ENCODE results near the gene ARHGAP26. TPM values are rescaled to one million over a fixed set of nuclear protein-coding genes. Genes with fewer than 3 reads are reported as not detected.
"Not testable (repeated sequence)": the region's sequence is repeated elsewhere in the genome, so short reads cannot be mapped to it uniquely, and the experiment has no call there.

Gene ARHGAP26
- total RNA-seq, 1 donor from 2014 or later, result 17.1 TPM

GRCh38 chr5:142981886-142982820 is 212.0 kb downstream of the ARHGAP26 start:
- no peak for FAIRE-seq
- Histone ChIP-seq H3K36me3 (ENCODE audit: control insufficient read depth, insufficient read depth, low read length) (no peaks in the 10 kb centered on the region), H3K27me3 (ENCODE audit: control insufficient read depth, insufficient read depth, low read length) (no peaks in the 10 kb centered on the region), H3K4me3 (ENCODE audit: low read depth, low read length) (no peak overlapping the region)
- no peak for TF ChIP-seq CTCF (IDR thresholded peaks at IDR 0.05; ENCODE audit: insufficient read depth, low read length, severe bottlenecking)
- peak; percentile 98 for DNase-seq (ENCODE audit: low read depth)

- no peak for TF ChIP-seq CTCF (IDR thresholded peaks at IDR 0.05; ENCODE audit: insufficient read depth, low read length, severe bottlenecking)
- Histone ChIP-seq H3K27me3 (ENCODE audit: control insufficient read depth, insufficient read depth, low read length) (no peaks in the 10 kb centered on the region), H3K4me3 (ENCODE audit: low read depth, low read length) (no peak overlapping the region), H3K36me3 (ENCODE audit: control insufficient read depth, insufficient read depth, low read length) (no peaks in the 10 kb centered on the region)
- DNase-seq (ENCODE audit: low read depth) (no peak), FAIRE-seq (no peak)
These were observed 212.6 kb downstream of the ARHGAP26 start for GRCh38 chr5:142982821-142983200.

- H3K4me3 ChIP-seq (ENCODE audit: low read depth, low read length), result no peak overlapping the region
- DNase-seq (ENCODE audit: low read depth) (peak; percentile 34), FAIRE-seq (no peak)
- no peaks in the 10 kb centered on the region for H3K27me3 ChIP-seq (ENCODE audit: control insufficient read depth, insufficient read depth, low read length)
- no peak for TF ChIP-seq CTCF (IDR thresholded peaks at IDR 0.05; ENCODE audit: insufficient read depth, low read length, severe bottlenecking)
- no peaks in the 10 kb centered on the region for H3K36me3 ChIP-seq (ENCODE audit: control insufficient read depth, insufficient read depth, low read length)
These were observed 213.8 kb downstream of the ARHGAP26 start for GRCh38 chr5:142984011-142984410.

GRCh38 chr5:142984525-142984924 is 214.3 kb downstream of the ARHGAP26 start:
- Histone ChIP-seq H3K4me3 (ENCODE audit: low read depth, low read length) (no peak overlapping the region), H3K27me3 (ENCODE audit: control insufficient read depth, insufficient read depth, low read length) (no peaks in the 10 kb centered on the region), H3K36me3 (ENCODE audit: control insufficient read depth, insufficient read depth, low read length) (no peaks in the 10 kb centered on the region)
- FAIRE-seq (no peak), DNase-seq (ENCODE audit: low read depth) (no peak)
- no peak for TF ChIP-seq CTCF (IDR thresholded peaks at IDR 0.05; ENCODE audit: insufficient read depth, low read length, severe bottlenecking)

- not testable (repeated sequence) for H3K36me3 ChIP-seq (ENCODE audit: control insufficient read depth, insufficient read depth, low read length); DNase-seq (ENCODE audit: low read depth); H3K4me3 ChIP-seq (ENCODE audit: low read depth, low read length); FAIRE-seq; H3K27me3 ChIP-seq (ENCODE audit: control insufficient read depth, insufficient read depth, low read length)
These were observed 219.1 kb downstream of the ARHGAP26 start for GRCh38 chr5:142989270-142989669.

- not testable (repeated sequence) for H3K27me3 ChIP-seq (ENCODE audit: control insufficient read depth, insufficient read depth, low read length); H3K36me3 ChIP-seq (ENCODE audit: control insufficient read depth, insufficient read depth, low read length); FAIRE-seq; H3K4me3 ChIP-seq (ENCODE audit: low read depth, low read length); DNase-seq (ENCODE audit: low read depth)
These were observed 219.9 kb downstream of the ARHGAP26 start for GRCh38 chr5:142990073-142990472.

GRCh38 chr5:142994218-142994617 is 224.0 kb downstream of the ARHGAP26 start:
- FAIRE-seq (no peak), DNase-seq (ENCODE audit: low read depth) (no peak)
- Histone ChIP-seq H3K4me3 (ENCODE audit: low read depth, low read length) (no peak overlapping the region), H3K27me3 (ENCODE audit: control insufficient read depth, insufficient read depth, low read length) (no peaks in the 10 kb centered on the region), H3K36me3 (ENCODE audit: control insufficient read depth, insufficient read depth, low read length) (no peaks in the 10 kb centered on the region)
- no peak for TF ChIP-seq CTCF (IDR thresholded peaks at IDR 0.05; ENCODE audit: insufficient read depth, low read length, severe bottlenecking)

- not testable (repeated sequence) for DNase-seq (ENCODE audit: low read depth); H3K4me3 ChIP-seq (ENCODE audit: low read depth, low read length); H3K27me3 ChIP-seq (ENCODE audit: control insufficient read depth, insufficient read depth, low read length); H3K36me3 ChIP-seq (ENCODE audit: control insufficient read depth, insufficient read depth, low read length); FAIRE-seq
These were observed 225.4 kb downstream of the ARHGAP26 start for GRCh38 chr5:142995621-142996020.

Data from bronchial epithelial cell (primary cell).